Osteoblast (primary cell): ENCODE results near the gene CRYBA1. TPM values are rescaled to one million over a fixed set of nuclear protein-coding genes. Genes with fewer than 3 reads are reported as not detected.

Experiments
- DNase-seq: peaks from one replicate; pipeline ENCODE4 v3.0.0; 2011; ENCODE audit warnings: low spot score, mixed read lengths; ENCODE audit not compliant: insufficient read length; ENCODE audit errors: missing footprints
- H2AFZ ChIP-seq: 2 replicates; pipeline ENCODE4 v1.6.0; 2011; ENCODE audit warnings: mild to moderate bottlenecking, low read length
- H3K27ac ChIP-seq: 2 replicates; pipeline ENCODE4 v1.5.1; 2011; ENCODE audit warnings: mild to moderate bottlenecking, low read depth, low read length, moderate library complexity
- H3K27me3 ChIP-seq: 2 replicates; pipeline ENCODE4 v1.6.0; 2012; ENCODE audit warnings: mild to moderate bottlenecking, control low read depth, inconsistent platforms, low read length, moderate library complexity; ENCODE audit not compliant: insufficient read depth
- H3K36me3 ChIP-seq: 2 replicates; pipeline ENCODE4 v1.5.1; 2011; ENCODE audit warnings: mild to moderate bottlenecking, low read length, control low read depth, moderate library complexity; ENCODE audit not compliant: insufficient read depth
- H3K4me1 ChIP-seq: 2 replicates; pipeline ENCODE4 v1.5.1; 2011; ENCODE audit warnings: mild to moderate bottlenecking, low read length, control low read depth, moderate library complexity; ENCODE audit not compliant: insufficient read depth
- H3K4me2 ChIP-seq: 2 replicates; pipeline ENCODE4 v1.6.0; 2011; ENCODE audit warnings: mild to moderate bottlenecking, low read length; ENCODE audit not compliant: insufficient read depth
- H3K4me3 ChIP-seq: fragments of 200-600 bp; sonication (generic); 3 replicates; pipeline ENCODE4 v1.5.1; 2012; ENCODE audit warnings: mild to moderate bottlenecking, low read length, inconsistent platforms; ENCODE audit not compliant: insufficient read depth
- H3K79me2 ChIP-seq: 2 replicates; pipeline ENCODE4 v1.6.0; 2012; ENCODE audit warnings: mild to moderate bottlenecking, low read length, control low read depth, inconsistent platforms; ENCODE audit not compliant: insufficient read depth
- H3K9me3 ChIP-seq: 2 replicates; pipeline ENCODE4 v1.5.1; 2011; ENCODE audit warnings: low read depth, low read length, control low read depth
- H4K20me1 ChIP-seq: 2 replicates; pipeline ENCODE4 v1.6.0; 2012; ENCODE audit warnings: mild to moderate bottlenecking, low read length, control low read depth; ENCODE audit not compliant: insufficient read depth
- CTCF ChIP-seq: IDR thresholded peaks from 2 replicates; pipeline ENCODE4 v1.5.1; 2011; ENCODE audit warnings: mild to moderate bottlenecking, low read depth, low read length, moderate library complexity; ENCODE audit errors: extremely low read depth
- total RNA-seq: library from RNA; depleted of rRNA; stranded (reverse); fragments of >200 nt; gene quantifications from 2 replicates; pipeline ENCODE4 v1.2.3, GENCODE V29; 2012

Gene CRYBA1
- total RNA-seq, 1 donor, result not detected

GRCh38 chr17:29273924-29274323 is 27.3 kb downstream of the CRYBA1 start:
- no peaks in the 10 kb centered on the region for H3K9me3 ChIP-seq
- peaks cover 69% of the 10 kb centered on the region for H3K36me3 ChIP-seq
- DNase-seq, result no peak
- no peaks in the 10 kb centered on the region for H3K27me3 ChIP-seq
- H2AFZ ChIP-seq, result no peak overlapping the region
- H3K79me2 ChIP-seq, result peaks cover 97% of the 10 kb centered on the region
- no peak for TF ChIP-seq CTCF
- no peaks in the 10 kb centered on the region for H3K4me1 ChIP-seq
- H4K20me1 ChIP-seq, result peaks cover 68% of the 10 kb centered on the region
- H3K4me3 ChIP-seq, result no peak overlapping the region
- H3K4me2 ChIP-seq, result no peak overlapping the region
- no peak overlapping the region for H3K27ac ChIP-seq

GRCh38 chr17:29278692-29279091 is 32.0 kb downstream of the CRYBA1 start:
- H3K4me3 ChIP-seq, result no peak overlapping the region
- peaks cover 69% of the 10 kb centered on the region for H3K36me3 ChIP-seq
- TF ChIP-seq CTCF, result no peak
- H3K27ac ChIP-seq, result no peak overlapping the region
- H2AFZ ChIP-seq, result no peak overlapping the region
- H3K4me2 ChIP-seq, result no peak overlapping the region
- H3K79me2 ChIP-seq, result peaks cover 98% of the 10 kb centered on the region
- H3K4me1 ChIP-seq, result no peaks in the 10 kb centered on the region
- no peaks in the 10 kb centered on the region for H3K9me3 ChIP-seq
- H3K27me3 ChIP-seq, result no peaks in the 10 kb centered on the region
- DNase-seq, result no peak
- peaks cover 83% of the 10 kb centered on the region for H4K20me1 ChIP-seq

- Histone ChIP-seq H3K27ac (no peak overlapping the region), H3K79me2 (peaks cover 96% of the 10 kb centered on the region), H3K4me2 (no peak overlapping the region), H3K4me3 (no peak overlapping the region), H3K4me1 (no peaks in the 10 kb centered on the region), H3K27me3 (no peaks in the 10 kb centered on the region), H3K36me3 (peaks cover 67% of the 10 kb centered on the region), H3K9me3 (no peaks in the 10 kb centered on the region), H4K20me1 (peaks cover 81% of the 10 kb centered on the region), H2AFZ (no peak overlapping the region)
- DNase-seq, result no peak
- no peak for TF ChIP-seq CTCF
Measured at GRCh38 chr17:29279397-29280070, 32.9 kb downstream of the CRYBA1 start.

GRCh38 chr17:29283496-29283895 is 36.8 kb downstream of the CRYBA1 start:
- Histone ChIP-seq H3K4me2 (no peak overlapping the region), H2AFZ (no peak overlapping the region), H3K9me3 (no peaks in the 10 kb centered on the region), H3K79me2 (peaks cover 98% of the 10 kb centered on the region), H3K4me1 (peaks cover 8% of the 10 kb centered on the region), H3K27ac (no peak overlapping the region), H3K4me3 (no peak overlapping the region), H3K36me3 (peaks cover 72% of the 10 kb centered on the region), H4K20me1 (peaks cover 84% of the 10 kb centered on the region), H3K27me3 (no peaks in the 10 kb centered on the region)
- peak; percentile 69 for DNase-seq
- TF ChIP-seq CTCF, result peak; percentile 12
